NCI-H2029 (cell line): ENCODE results near the gene POLR3K.
"Not testable (repeated sequence)": the region's sequence is repeated elsewhere in the genome, so short reads cannot be mapped to it uniquely, and the experiment has no call there.

Source experiments
- DNase-seq: peaks from one replicate; lab custom pipeline; 2025; lab: John Stamatoyannopoulos, UW

The POLR3K gene

DNA sequence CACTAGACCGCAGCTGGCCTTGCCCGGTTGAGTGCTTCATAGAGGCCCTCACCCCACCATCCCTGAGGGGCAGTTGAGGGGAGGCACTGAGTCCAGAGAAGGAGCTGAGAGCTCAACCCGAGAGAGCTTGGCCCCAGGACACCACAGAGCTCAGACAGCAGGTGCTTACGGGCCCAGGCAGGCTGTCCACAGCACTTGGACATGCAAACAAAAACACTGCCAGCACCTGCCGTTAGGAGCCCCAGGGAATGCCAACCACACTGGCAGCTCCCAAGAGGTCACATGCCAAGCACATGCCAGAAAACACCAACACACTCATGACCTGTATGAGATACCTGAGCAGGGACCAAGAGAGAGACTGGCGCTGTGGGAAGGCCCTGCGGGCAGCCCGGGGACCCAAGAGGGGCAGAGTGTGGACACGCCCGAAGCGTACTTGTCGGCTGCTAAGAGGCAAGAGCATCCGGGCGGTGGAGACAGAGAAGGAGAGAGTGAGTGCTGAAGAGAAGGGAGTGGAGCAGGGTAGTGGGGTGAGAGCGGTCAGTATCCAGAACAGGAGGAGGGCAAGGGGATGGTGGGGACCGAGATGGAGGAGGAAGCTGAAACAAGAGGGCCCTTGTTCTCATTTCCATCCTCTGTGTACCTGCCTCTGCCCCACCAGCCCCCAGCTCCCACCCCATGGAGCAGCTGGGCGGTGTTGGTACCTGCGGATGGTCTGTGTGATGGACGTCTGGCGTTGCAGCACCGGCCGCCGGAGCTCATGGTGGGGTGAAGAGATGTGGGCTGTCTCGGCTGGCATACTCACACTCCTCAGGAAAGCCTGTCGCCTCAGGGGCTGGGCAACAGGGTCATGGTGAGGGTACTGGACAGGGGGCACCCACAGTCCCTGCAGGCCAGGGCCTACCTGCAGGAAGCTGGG, 10.8 kb upstream of the POLR3K start:
- DNase-seq = peak; percentile 82

DNA sequence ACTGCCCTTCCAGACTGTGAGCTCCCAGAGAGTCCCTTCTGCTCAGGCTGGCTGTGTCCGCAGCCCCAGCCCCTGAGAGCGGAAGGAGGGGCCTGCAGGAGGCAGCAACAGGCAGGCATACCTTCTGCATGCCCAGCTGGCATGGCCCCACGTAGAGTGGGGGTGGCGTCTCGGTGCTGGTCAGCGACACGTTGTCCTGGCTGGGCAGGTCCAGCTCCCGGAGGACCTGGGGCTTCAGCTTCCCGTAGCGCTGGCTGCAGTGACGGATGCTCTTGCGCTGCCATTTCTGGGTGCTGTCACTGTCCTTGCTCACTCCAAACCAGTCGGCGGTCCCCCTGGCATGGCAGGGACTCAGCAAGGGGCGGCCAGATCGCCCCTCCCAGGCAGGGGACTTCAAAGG, 10.1 kb upstream of the POLR3K start:
- no peak for DNase-seq

DNA sequence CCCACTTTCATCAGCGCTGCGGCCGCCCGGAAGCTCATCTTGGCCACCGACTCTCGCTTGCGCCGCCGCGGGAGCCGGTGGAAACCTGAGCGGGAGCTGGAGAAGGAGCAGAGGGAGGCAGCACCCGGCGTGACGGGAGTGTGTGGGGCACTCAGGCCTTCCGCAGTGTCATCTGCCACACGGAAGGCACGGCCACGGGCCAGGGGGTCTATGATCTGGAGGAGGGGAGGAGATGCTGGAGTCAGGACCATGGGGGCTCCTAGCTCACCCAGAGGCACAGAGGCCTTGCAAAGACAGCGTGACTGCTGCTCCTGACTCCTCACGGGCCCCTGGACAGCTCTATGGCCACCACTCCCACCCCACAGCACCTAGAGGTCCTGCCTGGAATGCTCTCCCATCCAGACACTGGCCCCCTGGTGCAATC, 9.6 kb upstream of the POLR3K start:
- no peak for DNase-seq

DNA sequence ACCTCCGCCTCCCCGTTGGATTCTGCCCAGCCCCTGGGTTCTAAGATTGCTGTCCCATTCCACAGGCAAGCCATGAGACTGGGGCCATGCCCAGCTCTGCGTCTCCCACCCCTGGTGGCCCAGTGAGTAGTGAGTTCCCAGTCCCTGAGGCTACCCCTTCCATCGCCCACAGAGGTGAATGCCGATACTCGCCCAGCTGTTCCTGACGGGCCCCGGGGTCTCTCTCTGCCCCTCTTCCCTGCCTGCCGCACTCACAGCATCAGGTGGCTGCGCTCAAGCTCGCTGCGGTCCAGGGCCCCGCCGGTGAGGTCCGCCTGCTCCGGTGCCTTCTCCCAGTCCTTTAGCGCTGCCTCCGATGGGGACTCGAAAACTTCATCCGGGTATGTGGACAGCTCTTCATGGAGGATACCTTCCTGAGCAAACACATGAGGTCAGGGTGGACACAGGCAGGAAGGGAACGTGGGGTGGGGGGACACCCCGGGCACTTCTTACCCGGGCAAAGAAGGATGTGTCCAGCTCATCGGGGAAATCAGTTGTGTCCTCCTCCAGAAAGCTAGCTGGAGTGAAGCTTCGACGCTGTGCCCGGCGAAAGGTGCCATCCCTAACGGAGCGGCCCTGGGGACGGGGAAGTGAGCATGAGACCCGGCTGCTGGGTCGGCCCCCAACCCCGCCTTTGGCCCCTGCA, 9.0 kb upstream of the POLR3K start:
- DNase-seq = no peak

DNA sequence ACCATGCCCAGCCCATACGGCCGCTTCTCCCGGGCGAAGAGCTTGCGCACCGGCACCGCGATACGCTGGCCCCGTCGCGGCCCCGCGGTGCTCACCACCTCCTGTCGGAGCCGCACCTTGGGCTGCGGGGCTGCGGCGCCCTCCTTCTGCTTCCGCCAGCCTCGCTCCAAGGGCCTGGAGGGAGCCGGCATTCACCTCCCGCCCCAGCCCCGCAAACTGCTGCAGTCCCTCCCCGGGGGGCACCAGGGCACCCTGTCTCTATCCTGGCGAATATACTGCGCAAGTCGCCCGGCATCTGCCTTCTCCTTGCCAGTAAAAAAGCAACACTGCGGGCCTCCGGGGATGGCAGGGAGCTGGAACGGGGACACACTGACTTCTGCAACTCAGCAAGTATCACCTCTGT, 8.5 kb upstream of the POLR3K start:
- DNase-seq = no peak

DNA sequence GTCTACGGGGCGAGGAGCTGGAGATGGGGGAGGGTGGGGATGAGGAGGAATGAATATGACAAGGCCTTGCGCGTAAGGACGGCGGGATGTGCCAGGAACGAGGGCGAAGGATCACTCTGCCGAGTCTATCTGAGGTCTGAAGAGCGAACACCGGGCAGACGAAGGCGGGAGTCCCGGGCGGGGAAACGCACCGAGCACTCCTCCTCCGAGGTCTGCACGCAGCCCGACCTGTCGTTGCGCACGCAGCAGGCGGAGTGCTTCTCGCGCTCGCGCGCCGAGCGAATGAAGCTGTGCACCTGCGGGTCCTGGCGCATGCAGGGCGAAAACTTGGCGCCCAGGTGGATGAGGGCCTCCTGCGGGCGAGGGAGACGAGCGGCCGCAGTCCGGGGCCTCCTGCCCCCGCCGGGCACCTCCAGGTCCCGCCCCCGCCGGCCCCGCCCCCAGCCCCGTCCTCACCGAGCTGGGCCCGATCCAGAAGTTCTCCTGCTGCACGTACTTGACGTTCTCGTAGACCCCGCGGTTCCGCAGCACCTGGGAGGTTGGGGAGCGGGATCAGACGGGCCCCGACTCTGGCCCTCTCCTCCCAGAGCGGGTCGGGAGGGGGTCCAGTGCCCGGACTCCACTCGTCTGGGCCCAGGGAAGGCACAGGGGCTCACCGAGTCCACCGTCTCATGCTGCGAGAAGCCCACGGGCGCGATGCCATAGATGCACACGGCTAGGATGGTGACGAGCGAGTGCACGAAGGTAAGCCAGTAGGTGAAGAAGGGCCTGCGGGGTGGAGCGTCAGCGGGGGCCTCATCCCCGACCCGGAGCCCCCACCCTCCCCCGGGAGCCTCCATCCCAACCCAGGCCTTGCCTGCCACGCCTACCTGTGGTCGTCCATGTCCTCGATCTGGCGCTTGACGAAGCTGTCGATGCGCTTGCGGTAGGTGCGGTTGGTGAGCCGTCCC, 7.8 kb upstream of the POLR3K start:
- no peak for DNase-seq

DNA sequence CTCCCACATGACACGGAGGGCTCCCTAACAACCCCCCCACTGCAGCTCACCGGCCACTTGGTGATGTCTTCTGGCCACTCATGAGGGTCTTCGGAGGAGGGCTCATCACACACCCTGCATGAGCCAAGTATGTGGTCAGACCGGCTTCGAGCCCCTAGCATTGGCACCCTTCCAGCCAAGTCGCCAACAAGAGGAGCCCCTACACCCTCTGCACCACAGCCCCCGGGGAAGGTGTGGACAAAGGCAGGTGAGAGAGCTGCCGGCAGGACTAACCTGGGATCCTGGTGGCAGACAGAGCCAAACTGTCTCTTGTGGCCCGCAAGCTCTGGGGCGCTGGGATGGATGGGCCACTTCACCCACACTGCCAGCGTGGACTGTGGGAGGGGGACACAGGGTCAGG, 6.8 kb upstream of the POLR3K start:
- DNase-seq = no peak

DNA sequence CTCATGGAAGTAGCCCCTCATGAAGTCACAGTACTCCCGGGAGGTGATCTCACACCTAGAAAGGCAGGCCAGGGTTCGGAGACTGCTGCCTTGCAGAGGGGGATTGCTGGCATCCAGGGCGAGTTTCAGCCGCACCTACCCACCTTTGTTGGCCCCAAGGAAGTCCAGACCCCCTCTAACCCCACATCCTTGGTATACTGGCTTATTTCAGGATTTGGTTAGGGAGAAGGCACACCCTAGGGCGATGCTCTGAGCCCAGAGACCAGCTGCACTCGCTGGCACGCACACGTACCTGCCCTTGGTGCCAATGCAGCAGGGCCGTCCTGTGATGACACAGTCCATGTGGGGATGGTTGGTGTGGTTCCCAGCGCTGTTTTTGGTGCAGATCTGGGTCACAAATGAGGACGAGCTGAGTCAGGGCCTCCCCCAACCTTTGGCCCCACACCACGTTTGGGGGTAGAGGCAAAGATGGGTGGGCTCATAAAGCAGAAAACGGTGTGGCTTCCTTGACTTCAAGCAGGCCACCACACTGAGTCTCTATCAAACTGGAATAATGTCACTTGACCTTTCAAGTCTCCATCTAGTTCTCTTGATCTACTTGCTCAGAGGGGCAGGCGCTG, 6.1 kb upstream of the POLR3K start:
- DNase-seq = no peak

DNA sequence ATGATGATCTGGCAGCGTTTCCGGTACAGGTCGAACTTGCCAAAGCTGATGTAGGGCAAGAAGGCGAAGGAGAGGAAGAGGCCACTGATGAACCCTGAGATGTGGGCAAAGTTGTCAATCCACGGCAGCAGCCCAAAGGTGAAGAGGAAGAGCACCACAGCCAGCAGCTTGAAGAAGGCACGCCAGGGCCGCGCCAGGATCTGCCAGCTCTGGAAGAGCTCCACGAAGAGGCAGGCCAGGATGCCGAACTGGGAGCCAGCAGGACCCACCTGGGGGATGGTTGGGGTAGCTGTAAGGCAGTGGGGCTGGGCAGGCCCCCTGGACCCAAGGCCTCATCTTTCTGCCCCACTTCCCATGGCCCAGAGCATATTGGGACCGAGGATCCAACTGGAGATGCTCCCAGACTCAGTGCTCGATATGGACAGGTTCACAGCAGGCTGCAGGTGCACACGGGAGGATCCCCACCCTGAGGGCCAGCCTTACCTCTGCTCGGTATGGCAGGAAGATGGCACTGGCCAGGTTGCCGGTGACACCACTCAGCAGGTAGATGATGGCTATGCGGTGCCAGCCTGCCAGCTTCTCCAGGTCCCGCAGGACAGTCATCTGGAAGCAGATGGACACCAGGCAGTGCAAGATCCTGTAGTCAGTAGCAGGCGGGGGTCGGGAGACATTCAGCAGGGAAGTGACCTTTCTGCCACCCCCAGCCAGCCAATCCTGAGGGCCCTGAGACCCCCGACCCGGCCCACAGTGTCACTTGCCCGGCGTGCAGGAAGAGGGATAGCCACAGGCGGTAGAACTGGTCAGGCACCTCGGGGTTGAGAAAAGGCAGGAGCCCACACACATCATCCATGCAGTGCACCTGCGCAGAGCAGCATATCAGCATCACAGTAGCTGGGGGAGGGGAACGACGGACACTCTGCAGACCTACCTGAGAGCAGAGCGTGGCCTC, 5.4 kb upstream of the POLR3K start:
- no peak for DNase-seq

DNA sequence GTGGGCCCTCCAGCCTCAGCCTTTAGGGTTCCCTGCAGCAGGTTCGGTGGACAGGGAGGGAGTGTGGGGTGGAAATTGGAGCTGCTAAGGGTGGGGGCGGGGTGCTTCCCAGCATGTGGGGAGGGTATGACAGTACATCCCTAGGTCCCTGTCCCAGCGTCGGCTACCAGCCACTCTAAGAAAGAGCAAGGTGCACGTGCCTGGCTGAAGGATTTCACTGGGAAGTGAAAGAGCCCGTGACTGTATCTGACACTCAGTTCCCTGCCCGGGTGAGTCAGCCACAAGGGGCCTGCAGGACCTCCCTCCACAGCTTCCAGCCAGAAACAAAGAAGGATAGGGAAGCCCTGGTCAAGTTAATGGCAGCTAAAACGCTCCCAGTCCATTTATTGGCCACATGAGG, 4.3 kb upstream of the POLR3K start:
- DNase-seq = no peak

DNA sequence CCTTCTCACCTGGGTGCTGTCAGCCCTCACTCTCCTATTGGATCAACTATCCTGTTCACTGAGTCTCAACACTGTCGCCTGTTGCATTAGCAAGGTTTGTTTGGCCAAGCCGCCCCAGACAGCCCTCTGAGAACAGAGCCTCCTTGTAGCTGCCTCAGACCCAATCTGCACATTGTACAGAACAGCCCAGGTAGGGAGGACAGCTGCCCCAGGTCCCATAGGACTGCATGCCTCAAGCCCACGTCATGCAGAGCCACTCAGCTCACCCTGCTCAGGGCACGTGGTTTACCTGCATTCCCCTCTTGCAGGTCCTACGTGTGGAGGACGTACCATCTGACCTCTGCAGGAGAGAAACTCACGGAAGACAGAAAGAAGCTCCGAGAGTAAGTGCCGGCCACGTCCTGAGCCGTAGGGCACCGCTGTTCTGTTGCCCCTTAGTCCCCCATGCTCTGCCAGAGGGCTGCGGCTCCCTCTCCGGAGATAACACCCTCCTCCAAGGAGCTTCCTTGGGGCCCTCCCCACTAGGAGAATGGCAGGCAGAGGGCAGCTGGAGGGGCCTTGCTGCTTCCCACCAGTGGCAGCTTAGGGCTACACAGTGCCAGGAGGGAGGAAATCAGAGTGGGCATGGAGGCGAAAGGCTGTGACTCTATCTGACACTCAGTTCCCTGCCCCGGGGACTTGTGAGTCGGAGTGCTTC, 3.0 kb upstream of the POLR3K start:
- DNase-seq = no peak

DNA sequence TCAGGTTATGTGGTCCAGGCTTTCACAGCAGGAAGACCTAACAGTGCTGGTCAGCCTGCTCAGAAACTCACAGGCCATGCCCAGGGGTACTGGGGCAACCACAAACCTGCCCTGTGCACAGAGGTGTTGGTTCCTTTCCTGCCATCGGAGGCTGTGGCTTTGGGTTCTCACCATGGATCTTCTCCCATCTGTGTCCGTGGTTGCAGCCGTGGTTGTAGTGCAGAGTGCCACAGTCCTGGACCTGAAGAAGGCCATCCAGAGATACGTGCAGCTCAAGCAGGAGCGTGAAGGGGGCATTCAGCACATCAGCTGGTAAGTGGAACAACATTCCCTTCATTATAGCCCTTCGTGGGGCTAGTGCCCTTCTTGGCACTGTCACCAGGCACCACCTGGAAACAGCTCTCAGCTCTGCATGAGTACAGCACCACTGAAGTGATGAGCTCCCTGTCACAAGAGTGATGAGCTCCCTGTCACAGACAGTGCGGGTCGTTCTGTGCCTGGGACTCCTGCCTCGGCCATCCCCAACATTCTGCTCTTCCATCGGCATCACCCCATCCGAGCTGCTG, 2.2 kb upstream of the POLR3K start:
- DNase-seq = no peak

DNA sequence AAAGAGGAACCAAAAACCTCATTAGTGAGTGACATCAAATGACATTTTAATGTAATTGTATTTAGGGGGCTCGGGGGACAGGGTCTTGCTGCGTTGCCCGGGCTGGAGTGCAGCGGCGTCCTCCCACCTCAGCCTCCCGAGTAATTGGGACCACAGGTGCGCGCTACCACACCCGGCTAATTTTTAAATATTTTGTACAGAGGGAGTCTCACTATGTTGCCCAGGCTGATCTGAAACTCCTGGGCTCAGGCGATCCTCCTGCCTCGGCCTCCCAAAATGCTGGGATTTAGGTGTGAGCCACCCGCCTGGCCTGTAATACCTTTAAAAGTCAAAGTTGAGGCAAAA, 801 bp upstream of the POLR3K start:
- no peak for DNase-seq

DNA sequence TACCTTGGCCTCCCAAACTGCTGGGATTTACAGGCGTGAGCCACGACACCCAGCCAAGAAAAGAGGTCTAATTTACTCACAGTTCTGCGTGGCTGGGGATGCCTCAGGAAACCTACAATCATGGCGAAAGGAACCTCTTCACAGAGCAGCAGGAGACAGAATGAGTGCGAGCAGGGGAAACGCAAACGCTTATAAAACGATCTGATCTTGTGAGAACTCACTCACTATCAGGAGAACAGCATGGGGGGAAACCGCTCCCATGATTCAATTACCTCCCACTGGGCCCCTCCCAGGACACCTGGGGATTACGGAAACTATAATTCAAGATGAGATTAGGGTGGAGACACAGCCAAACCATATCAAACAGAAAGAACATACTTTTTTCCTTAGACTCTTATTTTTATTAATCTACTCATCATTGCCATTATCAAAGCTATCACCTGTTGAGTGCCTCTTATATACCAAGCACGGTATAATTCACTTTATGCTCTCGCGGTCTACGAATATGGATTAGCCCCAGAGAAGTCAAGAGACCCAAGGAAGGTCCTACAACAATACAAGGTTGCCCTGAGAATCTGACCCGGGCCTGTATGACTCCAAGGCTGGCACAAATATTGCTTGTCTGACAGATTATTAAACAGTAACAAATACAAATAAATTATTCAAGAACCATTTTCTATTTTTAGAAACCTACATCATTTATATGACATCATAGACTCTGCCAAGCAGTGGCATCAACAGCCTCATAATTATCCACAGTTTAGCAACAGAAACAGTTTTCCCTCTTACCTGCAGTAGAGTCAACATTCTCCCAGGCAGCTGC, 2.4 kb downstream of the POLR3K start:
- peak; percentile 53 for DNase-seq

DNA sequence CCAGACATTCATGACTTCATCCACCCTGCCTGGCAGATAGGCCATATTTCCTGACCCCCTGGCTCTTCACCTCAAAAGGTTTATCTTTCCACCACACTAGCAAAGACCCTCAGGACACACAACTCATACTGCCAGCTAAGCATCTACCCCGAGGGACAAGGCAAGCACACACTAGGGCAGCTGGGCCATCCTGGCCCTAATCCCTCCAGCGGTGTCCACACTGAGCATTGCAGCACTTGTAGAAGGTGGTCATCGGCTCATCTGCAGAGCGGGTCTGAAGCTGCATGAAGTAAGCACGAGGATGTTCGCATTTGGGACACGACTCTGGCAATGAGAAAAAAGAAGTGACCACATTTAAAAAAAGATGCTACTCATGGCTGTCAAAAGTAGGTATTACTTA, 6.2 kb downstream of the POLR3K start:
- DNase-seq = no peak

DNA sequence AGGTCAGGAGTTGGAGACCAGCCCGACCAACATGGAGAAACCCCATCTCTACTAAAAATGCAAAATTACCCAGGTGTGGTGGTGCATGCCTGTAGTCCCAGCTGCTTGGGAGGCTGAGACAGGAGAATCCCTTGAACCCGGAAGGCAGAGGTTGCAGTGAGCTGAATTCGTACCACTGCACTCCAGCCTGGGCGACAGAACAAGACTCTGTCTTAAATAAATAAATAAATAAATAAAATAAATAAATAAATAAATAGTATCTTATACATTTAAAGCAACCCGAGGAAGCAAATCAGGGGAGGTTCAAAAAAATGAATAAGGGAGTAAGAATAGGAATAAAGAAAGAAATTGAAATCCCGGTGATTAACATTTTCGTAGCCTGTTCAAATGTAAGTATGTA, 6.9 kb downstream of the POLR3K start:
- DNase-seq = not testable (repeated sequence)

DNA sequence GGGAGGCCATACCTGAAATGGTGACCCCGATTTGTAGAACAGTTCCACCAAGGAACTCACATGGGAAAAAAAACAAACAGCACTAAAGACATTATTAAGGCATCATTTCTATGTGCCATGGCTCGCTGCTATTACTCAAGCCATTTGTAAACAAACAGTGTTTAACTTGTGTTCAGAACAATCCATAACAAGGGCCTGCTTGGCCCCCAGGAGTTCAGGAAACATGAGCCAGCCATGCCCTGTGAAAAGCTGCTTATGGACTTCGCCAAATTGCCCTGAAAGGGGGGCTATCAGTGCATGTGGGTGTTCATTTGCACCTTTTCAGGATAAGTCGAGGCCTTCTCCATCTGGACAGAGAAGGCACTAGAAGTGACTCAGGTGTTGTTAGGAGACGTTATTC, 8.0 kb downstream of the POLR3K start:
- no peak for DNase-seq

DNA sequence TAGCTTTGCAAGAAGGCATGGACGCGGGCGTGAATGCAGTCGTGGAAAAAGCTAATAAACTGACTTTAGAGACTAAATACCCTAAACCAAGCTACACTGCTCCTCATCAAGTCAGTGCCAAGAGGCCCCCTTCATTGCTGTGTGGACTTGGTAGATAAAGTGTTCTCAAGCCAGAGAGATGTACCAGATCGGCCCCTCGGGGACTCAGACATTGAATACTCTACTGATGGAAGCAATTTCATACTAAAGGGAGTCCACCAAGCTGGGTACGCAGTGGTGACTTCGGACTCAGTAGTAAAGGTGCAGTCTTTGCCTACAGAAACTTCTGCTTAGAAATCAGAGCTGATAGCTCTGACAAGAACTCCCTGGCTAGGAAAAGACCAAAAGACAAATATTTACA, 8.8 kb downstream of the POLR3K start:
- DNase-seq = no peak

DNA sequence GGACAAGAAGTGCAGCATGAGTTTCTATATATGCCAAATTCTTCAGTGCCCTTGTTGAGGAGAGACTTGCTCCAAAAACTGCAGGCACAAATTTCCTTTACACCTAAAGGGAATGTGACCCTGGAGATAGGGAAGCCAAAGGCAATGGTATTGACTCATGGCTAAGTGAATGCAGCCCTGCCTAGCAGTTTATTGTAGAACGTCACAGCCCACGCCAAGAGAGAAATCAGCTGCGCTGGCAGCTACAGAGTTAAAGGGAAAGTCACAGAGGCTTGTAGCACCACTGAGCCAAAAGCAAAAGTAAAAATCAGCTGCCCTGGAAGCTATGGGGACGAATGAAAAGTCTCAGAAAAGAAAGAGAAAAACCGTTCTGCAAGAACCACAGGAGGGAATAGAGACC, 10.1 kb downstream of the POLR3K start:
- no peak for DNase-seq
